Chondrocyte (in vitro differentiated cells): ENCODE data around the gene HSD17B2. TPM values are rescaled to one million over a fixed set of nuclear protein-coding genes. Genes with fewer than 3 reads are reported as not detected.

Experiments
- DNase-seq: peaks from one replicate; pipeline ENCODE4 v3.0.0; 2021; ENCODE audit warnings: mixed read lengths, low spot score
- H3K27ac Mint-ChIP-seq: one replicate; pipeline ENCODE4 v1.8.0; 2021; ENCODE audit warnings: mild to moderate bottlenecking, moderate library complexity, mixed read lengths; ENCODE audit not compliant: unreplicated experiment
- H3K27me3 Mint-ChIP-seq: 2 replicates; pipeline ENCODE4 v1.8.0; 2021; ENCODE audit warnings: low read depth, mixed read lengths
- H3K36me3 Mint-ChIP-seq: 2 replicates; pipeline ENCODE4 v1.8.0; 2021; ENCODE audit warnings: low read depth, mixed read lengths
- H3K4me1 Mint-ChIP-seq: 2 replicates; pipeline ENCODE4 v1.8.0; 2021; ENCODE audit warnings: low read depth, mild to moderate bottlenecking, mixed read lengths
- H3K4me3 Mint-ChIP-seq: one replicate; pipeline ENCODE4 v1.8.0; 2021; ENCODE audit warnings: mild to moderate bottlenecking, moderate library complexity, mixed read lengths; ENCODE audit not compliant: unreplicated experiment
- H3K9me3 Mint-ChIP-seq: 2 replicates; pipeline ENCODE4 v1.8.0; 2021; ENCODE audit warnings: low read depth, mixed read lengths
- total RNA-seq: library from RNA; stranded (reverse); gene quantifications from 3 replicates; pipeline ENCODE4 v1.2.1, GENCODE V29; 2021
- TF ChIP-seq, protein P1 (sequence below): fragments of 200-600 bp; sonication (generic); IDR thresholded peaks from 2 replicates; pipeline ENCODE4 v1.5.0; 2021; ENCODE audit warnings: antibody characterized with exemption, mild to moderate bottlenecking, moderate library complexity

HSD17B2 gene
- total RNA-seq, 1 donor from 2014 or later, result not detected

GRCh38 chr16:82047374-82047773 is 12.3 kb downstream of the HSD17B2 start:
- H3K27me3 Mint-ChIP-seq, result peaks cover 35% of the 10 kb centered on the region
- no peaks in the 10 kb centered on the region for H3K36me3 Mint-ChIP-seq
- H3K9me3 Mint-ChIP-seq, result no peaks in the 10 kb centered on the region
- TF ChIP-seq, protein P1, sequence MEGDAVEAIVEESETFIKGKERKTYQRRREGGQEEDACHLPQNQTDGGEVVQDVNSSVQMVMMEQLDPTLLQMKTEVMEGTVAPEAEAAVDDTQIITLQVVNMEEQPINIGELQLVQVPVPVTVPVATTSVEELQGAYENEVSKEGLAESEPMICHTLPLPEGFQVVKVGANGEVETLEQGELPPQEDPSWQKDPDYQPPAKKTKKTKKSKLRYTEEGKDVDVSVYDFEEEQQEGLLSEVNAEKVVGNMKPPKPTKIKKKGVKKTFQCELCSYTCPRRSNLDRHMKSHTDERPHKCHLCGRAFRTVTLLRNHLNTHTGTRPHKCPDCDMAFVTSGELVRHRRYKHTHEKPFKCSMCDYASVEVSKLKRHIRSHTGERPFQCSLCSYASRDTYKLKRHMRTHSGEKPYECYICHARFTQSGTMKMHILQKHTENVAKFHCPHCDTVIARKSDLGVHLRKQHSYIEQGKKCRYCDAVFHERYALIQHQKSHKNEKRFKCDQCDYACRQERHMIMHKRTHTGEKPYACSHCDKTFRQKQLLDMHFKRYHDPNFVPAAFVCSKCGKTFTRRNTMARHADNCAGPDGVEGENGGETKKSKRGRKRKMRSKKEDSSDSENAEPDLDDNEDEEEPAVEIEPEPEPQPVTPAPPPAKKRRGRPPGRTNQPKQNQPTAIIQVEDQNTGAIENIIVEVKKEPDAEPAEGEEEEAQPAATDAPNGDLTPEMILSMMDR, result no peak
- no peak for DNase-seq
- peaks cover 3% of the 10 kb centered on the region for H3K4me1 Mint-ChIP-seq
- no peak overlapping the region for H3K4me3 Mint-ChIP-seq
- H3K27ac Mint-ChIP-seq, result no peak overlapping the region

DNA sequence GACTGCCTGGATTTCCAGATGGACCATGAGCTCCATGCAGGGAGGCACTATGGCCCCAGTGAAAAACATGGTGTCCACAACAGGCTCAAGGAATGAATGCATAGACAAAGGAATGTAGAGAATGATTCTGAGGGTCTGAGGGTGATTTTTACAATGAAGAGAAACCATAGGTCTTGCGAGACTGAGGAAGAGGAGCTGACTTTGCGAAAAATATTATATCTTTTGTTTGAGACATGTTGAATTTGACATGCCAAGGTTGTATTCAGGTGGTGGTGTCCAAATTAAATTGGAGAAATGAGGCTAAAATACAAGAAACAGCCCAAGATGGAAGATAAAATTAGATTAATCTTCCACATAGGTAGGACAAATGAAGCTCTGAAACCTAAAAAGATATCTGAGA is 12.7 kb downstream of the HSD17B2 start:
- no peak overlapping the region for H3K27ac Mint-ChIP-seq
- peaks cover 35% of the 10 kb centered on the region for H3K27me3 Mint-ChIP-seq
- TF ChIP-seq, protein P1, result no peak
- no peak for DNase-seq
- no peak overlapping the region for H3K4me3 Mint-ChIP-seq
- H3K36me3 Mint-ChIP-seq, result no peaks in the 10 kb centered on the region
- H3K9me3 Mint-ChIP-seq, result no peaks in the 10 kb centered on the region
- H3K4me1 Mint-ChIP-seq, result peaks cover 3% of the 10 kb centered on the region

DNA sequence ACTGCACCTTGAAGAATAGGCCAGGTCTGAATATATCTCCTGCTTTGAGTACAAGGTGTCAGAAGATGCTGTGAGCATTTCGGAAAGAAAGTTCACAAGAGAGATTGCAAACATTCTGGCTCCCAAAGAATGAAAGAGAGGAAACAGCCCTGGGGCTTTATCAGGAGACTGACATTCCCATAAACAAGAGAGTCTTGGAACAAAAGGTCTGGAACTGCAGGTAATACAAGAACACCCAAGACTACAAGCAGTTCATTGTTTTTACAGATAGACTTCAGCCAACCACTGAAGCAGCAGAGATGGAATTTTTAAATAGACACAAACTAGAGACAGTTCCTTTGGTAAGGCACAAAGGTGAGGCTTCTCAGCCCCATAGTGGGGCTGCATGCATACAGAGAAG is 14.4 kb downstream of the HSD17B2 start:
- Mint-ChIP-seq H3K4me1 (no peaks in the 10 kb centered on the region), H3K4me3 (no peak overlapping the region), H3K9me3 (no peaks in the 10 kb centered on the region), H3K27ac (no peak overlapping the region), H3K36me3 (no peaks in the 10 kb centered on the region), H3K27me3 (peaks cover 40% of the 10 kb centered on the region)
- DNase-seq, result no peak
- TF ChIP-seq, protein P1, result no peak

GRCh38 chr16:82050506-82050905 is 15.5 kb downstream of the HSD17B2 start:
- DNase-seq, result no peak
- H3K9me3 Mint-ChIP-seq, result no peaks in the 10 kb centered on the region
- no peaks in the 10 kb centered on the region for H3K4me1 Mint-ChIP-seq
- H3K27ac Mint-ChIP-seq, result no peak overlapping the region
- H3K27me3 Mint-ChIP-seq, result peaks cover 49% of the 10 kb centered on the region
- H3K36me3 Mint-ChIP-seq, result no peaks in the 10 kb centered on the region
- TF ChIP-seq, protein P1, result no peak
- H3K4me3 Mint-ChIP-seq, result no peak overlapping the region

DNA sequence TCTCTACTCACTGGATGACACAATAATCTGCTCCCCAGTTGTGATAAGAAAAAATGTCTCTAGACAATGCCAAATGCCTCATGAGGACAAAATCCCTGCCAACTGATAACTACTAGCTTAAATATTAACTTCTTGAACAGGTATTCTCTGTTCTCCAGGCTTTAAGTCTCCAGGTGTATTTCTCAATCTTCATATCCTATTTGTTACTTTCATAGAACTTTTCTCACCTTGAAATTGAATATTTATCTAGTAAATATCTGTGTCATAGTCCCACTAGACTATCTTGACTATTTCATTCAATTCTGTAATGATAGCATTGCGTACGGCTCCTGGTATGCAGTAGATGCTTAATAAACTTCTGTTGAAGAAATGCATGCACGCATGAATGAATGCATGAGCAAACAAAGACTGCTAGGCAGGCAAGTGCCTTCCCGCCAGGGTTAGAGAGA is 15.9 kb downstream of the HSD17B2 start:
- no peak for DNase-seq
- TF ChIP-seq, protein P1, result no peak
- H3K27ac Mint-ChIP-seq, result no peak overlapping the region
- H3K36me3 Mint-ChIP-seq, result no peaks in the 10 kb centered on the region
- H3K9me3 Mint-ChIP-seq, result no peaks in the 10 kb centered on the region
- H3K4me1 Mint-ChIP-seq, result no peaks in the 10 kb centered on the region
- peaks cover 53% of the 10 kb centered on the region for H3K27me3 Mint-ChIP-seq
- H3K4me3 Mint-ChIP-seq, result no peak overlapping the region
